LNCaP clone FGC (cell line): ENCODE results near the gene PLXNA1.

ENCODE experiments used
- DNase-seq: peaks from one replicate; pipeline ENCODE4 v3.0.0-alpha.2; 2011; ENCODE audit warnings: low read depth
- H3K4me3 ChIP-seq: 2 replicates; pipeline ENCODE4 v1.5.1; 2011; ENCODE audit warnings: mild to moderate bottlenecking, low read depth, low read length, control low read depth
- TF ChIP-seq, protein P1 (sequence below): IDR thresholded peaks from 2 replicates; pipeline ENCODE4 v1.5.1; 2012; ENCODE audit warnings: mild to moderate bottlenecking; ENCODE audit not compliant: control insufficient read depth, insufficient read depth; ENCODE audit errors: extremely low read depth

Gene PLXNA1

DNA sequence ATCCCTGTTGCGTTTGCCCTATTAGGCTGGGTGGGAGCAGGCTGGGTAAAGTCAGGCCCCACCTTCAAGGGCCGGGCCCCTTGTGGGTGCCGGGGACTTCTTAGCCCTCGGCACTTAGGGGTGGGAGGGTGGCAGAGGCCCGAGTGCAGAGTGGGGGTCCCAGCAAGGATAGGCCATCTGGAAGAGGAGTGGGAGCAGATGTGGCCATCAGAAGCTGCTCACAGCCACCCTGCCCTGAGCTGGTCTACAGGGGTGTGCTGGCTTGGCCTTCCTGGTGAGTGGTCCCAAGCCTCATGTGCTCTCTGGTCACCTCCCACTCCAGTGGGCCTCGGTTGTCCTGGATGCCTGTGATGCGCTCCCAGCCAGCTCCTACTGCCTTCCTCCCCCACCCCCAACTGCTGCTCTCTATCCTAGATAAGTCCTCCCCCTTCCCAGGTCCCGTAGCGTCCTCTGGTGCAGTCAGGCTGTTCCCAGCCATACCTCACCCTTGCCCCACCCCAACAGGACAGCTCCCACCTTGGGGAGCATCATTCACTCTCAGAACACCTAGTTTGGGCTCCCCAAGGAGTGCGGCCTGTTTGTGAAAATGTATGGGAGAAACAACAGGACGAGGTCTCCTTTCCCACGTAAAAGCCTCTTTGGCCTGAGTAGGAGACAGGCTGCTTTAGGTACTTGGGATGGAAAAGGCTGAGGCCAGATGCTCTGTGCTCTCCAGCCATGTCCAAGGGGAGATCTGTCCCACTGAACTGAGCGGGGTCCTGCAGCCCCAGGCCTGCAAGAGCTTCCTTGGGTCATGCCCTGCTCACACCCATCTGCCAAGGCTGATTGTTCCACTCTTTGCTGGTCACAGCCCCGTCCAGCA is 24.9 kb upstream of the PLXNA1 start:
- TF ChIP-seq, protein P1, sequence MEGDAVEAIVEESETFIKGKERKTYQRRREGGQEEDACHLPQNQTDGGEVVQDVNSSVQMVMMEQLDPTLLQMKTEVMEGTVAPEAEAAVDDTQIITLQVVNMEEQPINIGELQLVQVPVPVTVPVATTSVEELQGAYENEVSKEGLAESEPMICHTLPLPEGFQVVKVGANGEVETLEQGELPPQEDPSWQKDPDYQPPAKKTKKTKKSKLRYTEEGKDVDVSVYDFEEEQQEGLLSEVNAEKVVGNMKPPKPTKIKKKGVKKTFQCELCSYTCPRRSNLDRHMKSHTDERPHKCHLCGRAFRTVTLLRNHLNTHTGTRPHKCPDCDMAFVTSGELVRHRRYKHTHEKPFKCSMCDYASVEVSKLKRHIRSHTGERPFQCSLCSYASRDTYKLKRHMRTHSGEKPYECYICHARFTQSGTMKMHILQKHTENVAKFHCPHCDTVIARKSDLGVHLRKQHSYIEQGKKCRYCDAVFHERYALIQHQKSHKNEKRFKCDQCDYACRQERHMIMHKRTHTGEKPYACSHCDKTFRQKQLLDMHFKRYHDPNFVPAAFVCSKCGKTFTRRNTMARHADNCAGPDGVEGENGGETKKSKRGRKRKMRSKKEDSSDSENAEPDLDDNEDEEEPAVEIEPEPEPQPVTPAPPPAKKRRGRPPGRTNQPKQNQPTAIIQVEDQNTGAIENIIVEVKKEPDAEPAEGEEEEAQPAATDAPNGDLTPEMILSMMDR, result no peak
- H3K4me3 ChIP-seq, result no peak overlapping the region
- no peak for DNase-seq

DNA sequence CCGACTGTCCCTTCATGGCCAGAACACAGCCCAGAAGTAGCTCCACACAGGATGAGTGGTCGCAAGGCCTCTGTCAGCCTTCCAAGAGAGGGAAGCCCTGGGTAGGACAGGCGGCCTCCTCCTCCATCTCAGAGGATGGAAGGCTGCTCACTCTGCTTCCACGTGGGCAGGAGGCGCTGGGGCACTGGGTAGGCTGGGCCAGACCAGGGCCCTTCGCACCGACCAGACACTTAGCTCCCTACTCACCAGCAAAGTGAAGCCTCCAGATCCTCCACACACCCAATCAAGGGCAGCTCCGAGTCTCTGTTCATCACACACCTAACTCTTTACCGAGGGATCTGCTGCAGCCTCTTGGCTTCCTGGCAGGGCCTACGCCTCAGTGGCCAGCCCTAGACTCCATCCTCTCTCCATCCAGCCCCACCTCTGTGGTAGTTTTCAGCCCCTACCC is 24.3 kb upstream of the PLXNA1 start:
- H3K4me3 ChIP-seq, result no peak overlapping the region
- DNase-seq, result no peak
- TF ChIP-seq, protein P1, result no peak

DNA sequence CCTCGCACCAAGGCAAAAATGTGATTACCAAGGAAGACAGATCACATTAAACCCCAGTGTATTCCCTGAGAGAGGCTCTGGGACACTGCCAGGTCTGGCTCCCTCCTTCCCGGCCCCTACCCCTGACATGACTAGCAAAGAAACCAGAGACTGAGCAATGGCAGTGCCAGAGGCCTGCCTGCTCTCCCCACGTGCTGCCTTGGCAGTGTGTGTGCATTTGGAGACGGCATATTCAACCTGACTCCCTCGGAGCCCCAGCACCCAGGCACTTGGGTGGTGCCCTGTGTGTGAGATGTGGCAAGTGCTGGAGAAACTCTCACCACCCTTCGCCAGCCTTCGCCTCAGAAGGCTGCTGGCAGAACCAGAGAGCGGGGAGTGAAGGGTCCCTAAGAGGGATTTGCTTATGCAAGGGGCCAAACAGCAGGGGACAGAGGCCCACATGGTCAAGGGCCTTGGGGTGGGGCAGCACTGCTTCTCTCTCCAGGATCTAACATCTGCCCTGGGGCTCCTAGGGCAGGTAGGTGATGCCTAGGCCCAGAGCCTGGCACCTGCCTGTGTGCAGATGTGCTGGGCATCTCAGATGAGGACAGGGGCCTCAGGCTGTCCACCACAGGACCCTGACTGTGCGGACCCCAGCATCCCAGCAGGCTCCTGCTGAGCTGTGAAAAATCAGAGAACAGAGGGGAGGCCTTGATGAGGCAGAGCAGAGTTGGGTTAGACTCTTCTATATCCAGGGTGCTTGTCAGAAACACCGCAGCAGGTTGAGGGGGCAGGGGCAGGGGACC is 23.6 kb upstream of the PLXNA1 start:
- H3K4me3 ChIP-seq, result no peak overlapping the region
- TF ChIP-seq, protein P1, result no peak
- DNase-seq, result no peak

DNA sequence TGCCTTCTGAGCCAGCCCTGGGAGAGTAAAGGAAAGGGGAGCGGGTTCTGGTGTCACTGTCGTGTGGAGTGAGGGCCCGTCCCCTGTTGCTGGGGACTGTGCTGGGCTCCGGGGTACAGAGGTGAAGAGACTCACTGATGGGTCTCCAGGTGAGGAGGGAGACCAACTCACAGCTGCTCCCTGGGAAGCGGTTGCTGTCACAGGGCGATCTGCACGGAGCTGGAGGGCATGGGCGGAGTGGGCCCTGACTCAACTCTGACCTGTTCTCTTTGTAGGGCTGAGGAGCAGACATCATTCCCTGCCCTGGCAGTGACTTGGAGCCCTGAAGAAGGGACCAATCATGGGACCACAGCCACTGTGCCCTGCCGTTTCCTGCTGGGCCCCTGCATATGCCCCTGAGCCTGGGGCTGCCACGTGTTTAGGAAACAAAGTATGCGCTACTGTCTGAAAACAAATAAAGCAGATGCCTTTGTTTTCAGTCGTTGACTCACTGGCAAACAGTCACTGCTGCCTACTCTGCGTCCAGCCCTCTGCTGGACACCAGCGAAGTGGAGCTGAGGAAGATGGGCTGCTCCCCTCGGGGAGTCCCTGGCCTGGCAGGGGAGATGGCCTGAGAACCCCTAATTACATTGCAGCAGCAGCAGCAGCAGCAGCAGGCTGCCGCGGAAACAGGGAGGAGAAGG is 22.9 kb upstream of the PLXNA1 start:
- TF ChIP-seq, protein P1, result peak; percentile 27; the same call in 1 of the 2 replicates
- H3K4me3 ChIP-seq, result no peak overlapping the region
- DNase-seq, result peak; percentile 46

DNA sequence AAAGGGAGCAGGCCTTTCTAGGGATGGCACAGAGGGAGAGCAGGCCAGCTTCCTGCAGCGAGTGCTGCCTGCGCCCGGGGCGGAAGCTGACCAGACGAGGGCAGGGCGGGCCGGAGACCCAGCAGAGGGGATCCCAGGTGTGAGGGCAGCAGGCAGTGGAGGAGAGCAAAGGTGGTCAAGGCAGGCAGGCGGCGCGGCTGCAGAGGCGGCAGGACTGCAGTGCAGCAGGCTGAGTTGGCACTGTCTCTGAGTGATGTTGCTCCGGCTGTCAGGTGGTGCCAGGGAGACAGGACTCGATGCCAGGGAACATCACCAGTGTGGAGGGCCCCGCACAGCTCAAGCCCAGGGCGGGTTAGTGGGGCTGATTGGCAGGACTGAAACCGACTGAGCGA is 22.3 kb upstream of the PLXNA1 start:
- no peak for DNase-seq
- H3K4me3 ChIP-seq, result no peak overlapping the region
- TF ChIP-seq, protein P1, result no peak

DNA sequence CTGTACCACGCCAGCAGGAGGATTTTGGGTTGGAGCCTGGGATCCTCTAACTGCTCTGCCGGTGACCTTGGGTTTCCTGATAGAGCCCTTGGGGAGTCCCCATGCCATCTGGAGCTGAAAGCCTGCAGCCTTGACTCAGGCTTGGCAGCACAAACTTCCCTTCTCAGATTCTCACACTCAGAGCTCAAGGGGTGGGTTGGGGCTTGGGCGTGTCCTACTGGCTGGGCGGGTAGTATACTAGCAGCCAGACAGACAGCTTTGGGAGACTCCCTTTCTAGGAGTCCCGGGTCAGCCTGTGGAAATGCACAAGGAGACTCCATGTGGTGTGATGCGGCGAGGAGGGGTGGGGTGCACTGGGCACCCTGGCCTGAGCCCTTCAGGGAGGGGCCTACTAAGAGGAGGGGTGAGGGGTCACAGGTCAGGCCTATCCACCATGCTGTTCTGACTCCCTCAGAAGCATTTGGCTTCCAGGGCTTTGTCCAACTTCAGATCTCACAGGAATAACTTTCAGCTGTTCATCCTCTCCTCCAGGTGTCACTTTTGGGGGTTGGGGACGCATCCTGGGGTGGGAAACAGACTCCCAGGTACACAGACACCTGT is 21.6 kb upstream of the PLXNA1 start:
- TF ChIP-seq, protein P1, result no peak
- no peak for DNase-seq
- H3K4me3 ChIP-seq, result no peak overlapping the region
